Breast epithelium (tissue), 4 donors: ENCODE measurements around the gene GOLGA8K. TPM values are rescaled to one million over a fixed set of nuclear protein-coding genes. Genes with fewer than 3 reads are reported as not detected.
"Not testable (repeated sequence)": the region's sequence is repeated elsewhere in the genome, so short reads cannot be mapped to it uniquely, and the experiment has no call there.

Source experiments
- DNase-seq, 2 donors: peaks; one replicate each; pipeline ENCODE4 v3.0.0-alpha.2; 2019; ENCODE audit warnings: low spot score in 2 of 2
- H3K27ac ChIP-seq, 2 donors: fragments of 200-600 bp; sonication (generic) in 1 of 2; one replicate each; pipeline ENCODE4 v1.5.1; 2016 to 2019; ENCODE audit warnings: mild to moderate bottlenecking in 1 of 2
- H3K27me3 ChIP-seq, 2 donors: fragments of 200-600 bp; sonication (generic) in 1 of 2; one replicate each; pipeline versions ENCODE4 v1.5.1 to v1.6.0; 2017 to 2019; ENCODE audit warnings: control low read depth in 1 of 2, mild to moderate bottlenecking in 1 of 2
- H3K36me3 ChIP-seq: fragments of 200-600 bp; one replicate; pipeline ENCODE4 v1.5.1; 2019
- H3K4me1 ChIP-seq, 2 donors: fragments of 200-600 bp; sonication (generic); one replicate each; pipeline ENCODE4 v1.5.1; 2016 to 2019; ENCODE audit warnings: control low read depth in 1 of 2
- H3K4me3 ChIP-seq, 3 donors: fragments of 200-600 bp; sonication (generic); 1 replicate in 2 of 3; 2 replicates in 1 of 3; pipeline ENCODE4 v1.5.1; 2016 to 2019; ENCODE audit warnings: mild to moderate bottlenecking in 3 of 3, moderate library complexity in 2 of 3
- H3K9me3 ChIP-seq, 2 donors: fragments of 200-600 bp; sonication (generic) in 1 of 2; one replicate each; pipeline ENCODE4 v1.5.1; 2016 to 2019; ENCODE audit warnings: control low read depth in 1 of 2
- intact Hi-C: fragments of 100-400 bp; cut with DNase I; formaldehyde crosslinking; loops from one replicate; pipeline ENCODE4 v1.15.1; 2023; ENCODE audit warnings: low total_unique reads
- total RNA-seq, 3 donors: library from RNA; depleted of rRNA; stranded (reverse); fragments of >200 nt; gene quantifications; one replicate each; pipeline ENCODE4 v1.1.0, GENCODE V29; 2016

Gene GOLGA8K
- total RNA-seq, 3 donors from 2014 or later: 0.66 to 0.80 (median 0.73) TPM

DNA sequence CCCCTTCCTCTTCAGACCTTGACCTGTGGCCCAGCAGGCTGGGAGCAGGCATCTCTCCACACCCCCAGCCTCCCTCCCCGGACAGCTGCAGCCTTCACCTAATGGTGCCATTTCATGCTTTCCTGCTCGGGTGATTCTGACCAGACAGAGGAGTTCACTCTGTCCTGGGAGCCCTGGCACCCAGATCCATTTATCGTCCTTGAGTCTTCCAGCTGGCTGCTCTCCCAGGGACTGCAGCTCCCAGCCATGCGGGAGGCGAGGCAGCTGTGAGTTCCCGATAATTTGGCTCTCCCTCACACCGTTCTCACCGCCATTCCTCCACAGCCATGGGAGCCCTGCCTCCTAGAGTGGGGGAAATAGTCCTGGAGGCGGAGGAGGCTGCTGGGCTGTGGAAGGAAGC is 32.6 kb downstream of the GOLGA8K start:
- intact Hi-C loops, DNase-seq: not testable (repeated sequence)

DNA sequence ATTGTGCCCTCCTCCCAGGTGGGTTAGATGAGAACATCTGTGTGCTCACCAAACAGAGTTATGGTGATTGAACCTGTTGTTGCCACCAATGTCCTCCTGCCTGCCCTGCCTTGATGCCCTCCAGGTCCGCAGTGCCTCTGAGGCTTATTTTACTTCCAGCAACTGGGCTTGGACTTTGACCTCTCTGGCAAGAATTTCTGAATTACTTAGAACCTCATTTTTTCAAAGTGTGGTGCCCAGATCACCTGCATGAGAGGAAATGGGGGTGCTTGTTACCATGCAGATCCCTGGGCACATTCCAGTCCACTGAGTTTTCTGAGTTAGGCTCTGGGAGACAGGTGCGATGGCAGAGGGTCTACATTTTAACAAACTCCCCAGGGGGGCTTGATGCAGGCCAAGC is 33.0 kb downstream of the GOLGA8K start:
- H3K4me1 ChIP-seq, H3K27me3 ChIP-seq, intact Hi-C loops, H3K27ac ChIP-seq, H3K9me3 ChIP-seq, H3K4me3 ChIP-seq, DNase-seq, H3K36me3 ChIP-seq: not testable (repeated sequence)

More for the DNA sequence above, 32.6 kb downstream of the GOLGA8K start:
- not testable (repeated sequence) for H3K36me3 ChIP-seq, H3K4me3 ChIP-seq, H3K4me1 ChIP-seq, H3K27ac ChIP-seq, H3K9me3 ChIP-seq, H3K27me3 ChIP-seq

- H3K27me3 ChIP-seq, H3K4me3 ChIP-seq, intact Hi-C loops, H3K36me3 ChIP-seq, H3K27ac ChIP-seq, H3K4me1 ChIP-seq, H3K9me3 ChIP-seq, DNase-seq: not testable (repeated sequence)
These were observed 36.6 kb downstream of the GOLGA8K start for GRCh38 chr15:32366492-32366891.

DNA sequence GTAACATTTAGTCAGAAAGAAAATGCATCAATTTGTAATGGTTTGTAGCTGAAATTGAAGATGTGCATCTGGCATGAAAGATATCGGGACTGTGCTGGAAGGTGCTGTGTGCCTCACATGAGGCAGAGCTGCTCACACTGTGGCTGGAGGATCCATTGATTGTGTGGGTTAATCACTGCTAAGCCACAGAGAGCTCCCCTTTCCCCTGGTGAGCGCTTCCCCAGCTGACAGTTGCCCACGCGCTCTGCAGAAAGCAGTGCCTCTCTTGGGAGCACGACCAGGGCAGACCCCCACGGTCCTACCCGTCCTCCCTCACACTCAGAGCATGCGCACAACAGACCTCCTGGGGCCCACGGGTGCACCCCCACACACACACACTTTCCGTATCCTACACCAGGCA is 37.1 kb downstream of the GOLGA8K start:
- DNase-seq, H3K9me3 ChIP-seq, H3K4me1 ChIP-seq, H3K4me3 ChIP-seq, H3K36me3 ChIP-seq, H3K27ac ChIP-seq, H3K27me3 ChIP-seq, intact Hi-C loops: not testable (repeated sequence)

- intact Hi-C loops, H3K27me3 ChIP-seq, H3K9me3 ChIP-seq, H3K4me1 ChIP-seq, H3K36me3 ChIP-seq, DNase-seq, H3K4me3 ChIP-seq, H3K27ac ChIP-seq: not testable (repeated sequence)
These were observed 38.1 kb downstream of the GOLGA8K start for GRCh38 chr15:32364944-32365343.

DNA sequence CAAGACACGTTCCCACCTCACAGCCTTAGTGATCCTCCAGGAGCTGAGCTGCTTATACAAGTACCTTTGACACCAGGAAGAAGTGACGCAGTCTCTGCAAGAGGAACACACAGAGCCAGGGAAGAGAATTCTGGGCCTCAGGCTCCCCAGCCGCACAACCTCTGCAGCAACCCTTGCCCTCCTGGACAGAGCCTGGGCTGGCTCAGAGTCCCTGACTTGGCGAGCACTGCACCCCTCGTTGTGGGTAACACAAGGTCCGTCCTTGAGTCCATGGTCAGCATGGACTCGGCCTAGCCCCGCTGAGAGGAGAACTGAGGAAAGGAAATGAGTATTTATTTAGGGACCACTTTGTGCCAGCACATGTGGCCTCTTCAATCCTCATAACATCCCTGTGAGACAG is 39.6 kb downstream of the GOLGA8K start:
- H3K27me3 ChIP-seq, H3K9me3 ChIP-seq, H3K4me3 ChIP-seq, H3K27ac ChIP-seq, H3K36me3 ChIP-seq, DNase-seq, intact Hi-C loops, H3K4me1 ChIP-seq: not testable (repeated sequence)

- not testable (repeated sequence) for DNase-seq, H3K27me3 ChIP-seq
These were observed 41.4 kb downstream of the GOLGA8K start for GRCh38 chr15:32361662-32362061.

GRCh38 chr15:32358462-32358861 is 44.6 kb downstream of the GOLGA8K start:
- H3K4me1 ChIP-seq, H3K9me3 ChIP-seq, H3K36me3 ChIP-seq, intact Hi-C loops, H3K4me3 ChIP-seq, H3K27ac ChIP-seq, DNase-seq, H3K27me3 ChIP-seq: not testable (repeated sequence)

More at GRCh38 chr15:32361662-32362061, 41.4 kb downstream of the GOLGA8K start:
- H3K27ac ChIP-seq, H3K4me1 ChIP-seq, H3K9me3 ChIP-seq, H3K4me3 ChIP-seq, intact Hi-C loops, H3K36me3 ChIP-seq: not testable (repeated sequence)

DNA sequence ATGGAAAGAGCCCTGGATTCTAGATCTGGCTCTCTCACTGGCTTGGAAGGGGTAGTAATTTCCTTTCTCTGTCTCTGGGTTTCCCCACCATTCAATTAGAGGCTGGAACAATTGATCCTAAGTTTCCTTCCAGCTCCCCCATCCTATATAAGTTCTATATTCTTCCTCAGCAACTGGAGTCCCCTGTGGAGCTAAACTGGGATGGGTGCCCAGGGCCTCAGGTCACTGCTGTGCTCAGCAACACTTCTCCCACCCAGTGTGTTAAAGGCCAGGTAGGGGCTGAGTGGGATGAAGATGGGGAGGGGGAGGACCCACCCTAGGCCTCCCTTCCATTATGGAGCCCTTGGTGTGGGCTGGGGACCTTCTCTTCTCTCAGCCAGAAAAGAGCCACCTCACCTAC is 46.2 kb downstream of the GOLGA8K start:
- intact Hi-C loops, H3K4me1 ChIP-seq, H3K9me3 ChIP-seq, H3K36me3 ChIP-seq, H3K27ac ChIP-seq, H3K4me3 ChIP-seq, DNase-seq, H3K27me3 ChIP-seq: not testable (repeated sequence)

- H3K27me3 ChIP-seq, H3K4me1 ChIP-seq, H3K36me3 ChIP-seq, H3K4me3 ChIP-seq, DNase-seq, H3K9me3 ChIP-seq, H3K27ac ChIP-seq, intact Hi-C loops: not testable (repeated sequence)
These were observed 50.3 kb downstream of the GOLGA8K start for GRCh38 chr15:32352748-32353147.

DNA sequence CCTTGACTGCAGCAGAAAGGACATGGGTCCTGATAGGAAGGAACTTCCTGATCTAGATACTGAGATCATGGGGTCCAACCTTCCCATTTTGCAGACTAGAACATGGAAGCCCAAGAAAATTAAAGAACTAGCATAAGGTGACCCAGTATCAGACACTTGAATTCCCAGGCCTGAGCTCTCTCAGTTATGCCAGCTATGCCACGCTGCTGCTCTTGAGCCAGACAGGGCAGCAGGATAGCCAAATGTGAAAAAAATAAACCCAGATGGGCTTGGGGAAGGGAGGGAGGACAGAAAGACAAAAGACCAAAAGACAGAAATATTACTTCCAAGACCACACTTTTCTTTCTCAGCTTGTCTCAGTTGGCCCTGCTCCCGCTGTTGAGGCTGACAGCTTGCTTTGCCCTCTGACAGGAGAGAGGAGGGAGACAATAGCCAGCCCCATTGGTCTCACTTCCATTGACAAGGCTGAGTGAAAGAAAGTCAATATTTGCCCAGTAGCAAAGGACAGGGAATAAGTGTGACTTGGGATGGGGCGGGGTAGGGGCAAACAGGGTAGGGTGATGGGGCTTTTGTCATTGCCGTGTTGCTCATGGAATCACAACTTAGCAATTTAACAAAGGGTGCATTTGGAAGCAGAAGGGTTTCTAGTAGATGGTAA is 52.4 kb downstream of the GOLGA8K start:
- H3K27ac ChIP-seq, intact Hi-C loops, H3K4me1 ChIP-seq, H3K9me3 ChIP-seq, H3K27me3 ChIP-seq, H3K4me3 ChIP-seq, DNase-seq, H3K36me3 ChIP-seq: not testable (repeated sequence)

- H3K36me3 ChIP-seq, DNase-seq, H3K4me1 ChIP-seq, intact Hi-C loops, H3K27ac ChIP-seq, H3K9me3 ChIP-seq, H3K27me3 ChIP-seq: not testable (repeated sequence)
- peak overlapping the region in 1 of 3 donors; percentile 35 for H3K4me3 ChIP-seq
These were observed 56.1 kb downstream of the GOLGA8K start for GRCh38 chr15:32347037-32347436.

- H3K4me1 ChIP-seq, H3K9me3 ChIP-seq, H3K36me3 ChIP-seq, intact Hi-C loops, DNase-seq, H3K27ac ChIP-seq, H3K27me3 ChIP-seq: not testable (repeated sequence)
- peak overlapping the region in 1 of 3 donors; percentile 5 for H3K4me3 ChIP-seq
These were observed 57.0 kb downstream of the GOLGA8K start for GRCh38 chr15:32345978-32346547.

DNA sequence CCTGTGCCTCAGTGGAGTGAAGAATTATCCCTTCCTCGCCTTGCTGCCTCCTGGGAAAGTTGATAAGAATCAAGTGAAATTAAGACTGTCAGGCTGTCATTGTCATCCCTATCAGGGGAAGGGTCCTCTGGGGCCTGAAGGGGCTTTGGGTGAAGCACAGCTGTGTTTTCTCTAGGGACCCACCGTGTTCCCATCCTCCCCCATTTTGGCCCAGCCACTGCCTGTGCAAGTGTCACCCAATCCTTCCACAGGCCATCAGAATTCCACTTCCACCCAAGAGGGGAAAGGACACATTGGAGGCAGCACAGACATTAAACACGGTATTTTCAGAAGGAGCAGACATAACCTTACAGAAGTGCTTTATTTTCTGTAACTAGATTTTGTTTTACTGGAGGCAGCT is 59.2 kb downstream of the GOLGA8K start:
- H3K4me1 ChIP-seq, intact Hi-C loops, H3K27me3 ChIP-seq, H3K36me3 ChIP-seq, DNase-seq, H3K27ac ChIP-seq, H3K9me3 ChIP-seq, H3K4me3 ChIP-seq: not testable (repeated sequence)
